Kidney capillary endothelial cell (primary cell): Measurements from ENCODE around the gene RBM3.
A peak's percentile ranks its signal among the peaks of the same experiment; 100 is the strongest.

Source experiments
- DNase-seq: peaks from one replicate; pipeline ENCODE4 v3.0.0-alpha.2; 2018; ENCODE audit warnings: low spot score

The RBM3 gene

GRCh38 chrX:48578661-48579128, 4.4 kb downstream of the RBM3 start:
- no peak for DNase-seq

DNA sequence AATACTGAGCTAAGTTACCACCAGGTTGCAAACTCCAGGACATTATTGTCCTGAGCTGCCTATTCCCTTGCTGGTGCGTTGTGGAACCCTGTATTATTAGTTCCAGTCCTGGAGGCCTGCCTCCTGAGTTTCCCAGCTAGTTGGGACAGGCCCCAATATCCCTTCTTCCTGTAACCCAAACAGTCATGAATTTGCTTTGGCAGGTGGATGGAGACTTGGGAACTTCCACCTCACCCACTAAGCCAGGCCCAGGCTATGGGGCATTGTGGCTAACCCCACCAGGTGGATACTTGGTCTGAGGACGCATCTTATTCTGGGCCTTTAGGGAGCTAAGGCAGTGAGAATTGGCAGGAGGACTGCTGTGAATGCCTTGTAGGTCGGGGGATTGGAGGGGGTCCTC, 5.0 kb downstream of the RBM3 start:
- no peak for DNase-seq

GRCh38 chrX:48580662-48581061, 6.4 kb downstream of the RBM3 start:
- no peak for DNase-seq

- DNase-seq: no peak
Observed at GRCh38 chrX:48584698-48585097, 10.4 kb downstream of the RBM3 start.

DNA sequence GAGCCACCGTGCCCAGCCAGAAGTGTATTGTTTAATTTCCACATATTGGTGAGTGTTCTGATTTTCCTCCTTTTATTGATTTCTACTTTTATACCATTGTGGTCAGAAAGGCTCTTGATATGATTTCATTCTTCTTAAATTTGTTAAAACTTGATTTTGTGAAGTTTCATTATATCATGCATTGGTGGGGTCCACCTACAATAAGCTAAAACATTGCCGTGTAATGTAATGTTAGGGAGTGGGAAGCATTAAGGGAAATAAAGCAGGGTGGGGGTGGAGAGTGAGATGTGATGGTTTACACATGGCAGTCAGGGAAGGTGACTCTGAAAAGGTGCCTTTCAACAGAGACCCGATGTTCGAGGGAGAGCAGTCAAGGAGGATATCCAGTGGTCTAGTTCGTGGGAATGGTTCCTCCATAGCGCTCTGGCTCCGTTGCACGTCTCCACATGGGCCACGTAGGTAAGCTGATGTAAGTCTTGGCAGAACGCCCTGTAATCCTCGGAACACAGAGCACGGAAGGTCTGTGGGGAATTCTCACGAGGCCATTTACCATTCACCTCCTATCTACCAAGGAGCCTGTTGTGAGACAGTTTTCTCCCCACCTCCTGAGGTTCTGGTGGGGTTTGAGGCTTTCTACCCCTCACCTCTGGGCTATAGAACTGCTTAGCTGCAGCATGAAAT, 15.3 kb downstream of the RBM3 start:
- DNase-seq: no peak

DNA sequence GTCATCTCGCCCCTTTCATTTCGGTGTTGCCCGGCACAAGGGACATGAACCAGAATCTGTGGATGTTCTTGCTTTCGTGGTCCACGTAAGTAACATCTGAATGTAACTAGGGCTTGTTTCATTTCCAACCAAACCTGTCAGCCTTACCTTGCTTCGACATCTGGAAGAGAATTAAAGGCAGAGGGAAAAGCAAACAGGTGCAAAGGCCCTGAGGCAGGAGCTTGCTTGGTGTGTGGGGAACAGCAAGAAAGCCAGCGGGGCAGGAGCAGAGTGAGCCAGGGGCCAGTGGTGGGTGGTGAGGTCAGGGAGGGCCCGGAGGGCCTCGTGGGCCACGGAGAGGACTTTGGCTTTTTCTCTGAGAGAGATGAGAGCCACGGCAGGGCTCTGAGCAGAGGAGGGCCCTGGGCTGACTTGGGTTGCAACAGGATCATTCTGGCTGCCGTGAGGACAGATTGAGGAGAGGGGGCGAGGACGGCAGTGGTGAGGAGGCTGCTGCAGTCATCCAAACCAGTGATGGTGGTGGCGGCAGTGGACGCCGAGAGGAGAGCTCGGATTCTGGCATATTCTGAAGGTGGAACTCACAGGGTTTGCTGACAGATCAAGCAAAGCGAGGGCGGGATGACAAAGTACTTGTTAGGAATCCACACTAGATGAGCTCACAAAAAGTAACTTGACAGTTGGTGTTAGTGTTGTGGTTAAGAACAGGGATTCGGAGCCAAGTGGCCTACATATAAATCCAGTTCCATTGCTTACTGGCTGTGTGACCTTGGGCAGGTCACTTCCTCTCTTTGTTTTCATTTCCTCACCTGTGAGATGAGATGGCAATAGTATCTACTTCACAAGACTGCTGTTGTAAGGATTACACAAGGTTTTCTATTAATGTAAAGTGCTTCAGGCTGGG, 16.2 kb downstream of the RBM3 start:
- no peak for DNase-seq

GRCh38 chrX:48591255-48591791, 17.0 kb downstream of the RBM3 start:
- DNase-seq: peak; percentile 78

GRCh38 chrX:48592971-48593370, 18.7 kb downstream of the RBM3 start:
- no peak for DNase-seq

DNA sequence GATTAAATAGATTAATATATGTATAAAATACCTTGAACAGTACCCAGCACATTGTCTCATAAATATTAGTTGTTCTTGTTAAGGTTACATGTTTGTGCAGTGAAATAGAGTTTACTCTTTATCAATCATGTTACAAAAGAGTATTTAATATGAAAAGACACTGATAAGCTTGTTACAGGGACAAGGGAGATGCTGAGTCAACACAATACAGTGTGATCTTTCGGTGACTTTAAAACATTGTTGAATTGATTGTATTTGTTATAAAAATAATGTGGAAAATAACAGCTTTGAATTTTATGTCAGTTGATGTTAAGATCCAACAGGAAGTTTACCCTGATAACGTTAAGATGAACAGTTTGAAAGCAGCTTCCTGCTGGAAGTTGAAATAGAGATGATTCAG, 21.6 kb downstream of the RBM3 start:
- no peak for DNase-seq

GRCh38 chrX:48597353-48598264, 23.3 kb downstream of the RBM3 start, which contains the start of gene WDR13:
Gene WDR13, plus strand, starts transcription at chrX:48597492. Its CDS starts 505 bp downstream, at chrX:48597997.
- peak; percentile 75 for DNase-seq

GRCh38 chrX:48598614-48599013, 24.3 kb downstream of the RBM3 start:
- DNase-seq: no peak

- DNase-seq: no peak
Observed at GRCh38 chrX:48599341-48599740, 25.1 kb downstream of the RBM3 start.

DNA sequence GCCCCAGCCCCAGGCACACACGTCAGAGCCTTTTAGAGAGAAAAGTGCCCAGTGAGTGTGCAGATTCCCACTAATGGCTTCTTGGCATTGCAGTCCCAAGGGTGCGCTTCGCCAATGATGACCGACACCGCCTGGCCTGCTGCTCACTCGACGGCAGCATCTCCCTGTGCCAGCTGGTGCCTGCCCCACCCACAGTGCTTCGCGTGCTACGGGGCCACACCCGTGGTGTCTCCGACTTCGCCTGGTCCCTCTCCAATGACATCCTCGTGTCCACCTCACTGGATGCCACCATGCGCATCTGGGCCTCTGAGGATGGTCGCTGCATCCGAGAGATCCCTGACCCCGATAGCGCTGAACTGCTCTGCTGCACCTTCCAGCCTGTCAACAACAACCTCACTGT, 25.9 kb downstream of the RBM3 start:
- DNase-seq: no peak

DNA sequence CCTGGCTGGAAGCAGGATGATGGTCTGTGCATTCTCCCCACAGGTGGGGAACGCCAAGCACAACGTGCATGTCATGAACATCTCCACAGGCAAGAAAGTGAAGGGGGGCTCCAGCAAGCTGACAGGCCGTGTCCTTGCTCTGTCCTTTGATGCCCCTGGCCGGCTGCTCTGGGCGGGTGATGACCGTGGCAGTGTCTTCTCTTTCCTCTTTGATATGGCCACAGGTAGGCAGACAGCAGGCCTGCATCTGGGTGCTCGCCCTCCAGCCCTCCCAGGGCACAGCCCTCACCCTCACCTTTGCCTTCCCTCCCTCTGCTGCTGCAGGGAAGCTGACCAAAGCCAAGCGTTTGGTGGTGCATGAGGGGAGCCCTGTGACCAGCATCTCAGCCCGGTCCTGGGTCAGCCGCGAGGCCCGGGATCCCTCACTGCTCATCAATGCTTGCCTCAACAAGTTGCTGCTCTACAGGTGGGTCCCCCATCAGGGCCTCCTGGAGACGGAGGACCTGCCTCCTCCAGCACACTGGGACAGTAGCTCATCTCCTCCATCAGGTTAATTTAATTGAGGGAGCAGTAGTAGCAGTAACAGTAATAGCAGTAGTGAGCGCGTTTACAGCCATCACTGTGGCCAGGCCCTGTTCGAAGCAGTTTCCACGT, 27.6 kb downstream of the RBM3 start:
- DNase-seq: no peak

DNA sequence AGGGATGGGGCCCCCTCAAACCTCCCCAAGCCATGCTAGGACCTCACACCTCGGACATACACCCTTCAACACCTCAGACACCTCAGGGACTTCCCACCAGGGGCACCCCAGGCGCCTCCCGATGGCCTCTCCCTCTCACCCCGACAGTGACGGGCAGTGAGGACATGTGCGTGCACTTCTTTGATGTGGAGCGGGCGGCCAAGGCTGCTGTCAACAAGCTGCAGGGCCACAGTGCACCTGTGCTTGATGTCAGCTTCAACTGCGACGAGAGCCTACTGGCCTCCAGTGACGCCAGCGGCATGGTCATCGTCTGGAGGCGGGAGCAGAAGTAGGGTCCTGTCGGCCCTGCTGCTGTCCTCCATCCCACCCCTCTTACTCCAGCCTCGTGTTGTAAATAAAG, 30.4 kb downstream of the RBM3 start:
- DNase-seq: no peak

GRCh38 chrX:48606091-48606490, 31.8 kb downstream of the RBM3 start:
- DNase-seq: no peak

DNA sequence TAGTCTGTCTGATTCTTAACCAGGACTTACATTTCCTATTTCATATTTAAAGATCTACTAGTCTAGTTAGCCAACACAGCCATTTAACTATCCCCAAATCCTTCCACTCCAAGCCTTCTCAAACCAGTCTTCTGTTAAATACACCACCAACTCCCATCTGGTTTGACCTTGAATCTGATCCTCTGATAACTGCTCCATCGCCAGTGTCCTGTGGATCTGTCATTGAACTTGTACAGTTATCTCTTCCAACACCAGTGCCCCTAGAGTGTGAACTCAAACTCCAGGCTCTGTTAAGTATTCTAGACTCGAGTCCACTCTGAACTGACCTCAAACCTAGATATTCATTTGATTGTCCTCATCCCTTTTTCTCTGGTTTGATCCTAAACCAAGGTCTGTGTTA, 37.4 kb downstream of the RBM3 start:
- no peak for DNase-seq

DNA sequence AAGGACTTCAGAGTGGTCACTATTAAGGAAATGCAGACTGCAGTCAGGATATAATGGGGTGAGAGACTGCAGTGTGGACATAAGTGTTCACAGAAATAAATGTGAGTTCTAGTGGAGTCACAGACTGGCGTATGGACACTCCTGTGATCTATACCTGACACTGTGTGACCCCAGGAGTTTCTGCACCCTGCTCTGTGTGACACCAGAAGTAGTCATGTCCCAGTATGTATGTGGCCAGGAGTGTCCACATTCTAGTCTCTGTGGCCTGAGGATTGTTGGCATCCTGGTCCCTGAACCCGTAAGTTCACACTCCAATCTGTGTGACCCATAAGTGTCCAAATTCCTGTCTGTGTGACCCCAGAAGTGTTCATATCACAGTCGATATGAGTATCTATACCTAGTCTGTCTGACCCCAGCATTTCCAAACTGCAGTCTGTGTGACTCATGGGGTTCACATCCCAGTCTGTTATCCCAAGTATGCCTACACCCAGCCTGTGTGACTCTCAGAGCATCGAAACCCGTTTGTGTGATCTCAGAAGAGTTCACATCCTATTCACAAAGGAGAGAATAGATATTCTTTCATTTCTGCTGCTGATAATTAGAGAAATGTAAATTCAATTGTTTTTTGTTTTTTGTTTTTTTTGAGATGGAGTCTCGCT, 39.3 kb downstream of the RBM3 start:
- DNase-seq: no peak

DNA sequence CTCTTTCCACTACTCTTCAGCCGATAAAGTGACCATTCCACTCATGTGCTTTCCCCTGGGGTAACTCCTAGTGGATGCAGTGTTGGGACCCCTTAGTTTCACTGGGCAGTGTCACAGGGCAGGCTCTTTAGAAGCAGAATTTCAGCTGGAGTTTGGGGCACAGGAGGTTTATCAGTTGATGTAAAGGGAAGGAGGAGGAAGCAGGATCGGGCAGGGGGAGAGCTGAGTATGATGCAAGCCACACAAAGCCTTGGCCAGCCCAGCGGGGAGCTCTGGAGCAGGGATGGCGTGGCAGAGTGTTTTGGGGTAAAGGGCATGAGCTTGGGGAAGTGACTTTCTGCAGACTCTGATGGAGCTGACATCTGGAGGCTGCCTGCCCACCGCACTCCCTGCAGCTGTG, 42.3 kb downstream of the RBM3 start:
- DNase-seq: no peak

DNA sequence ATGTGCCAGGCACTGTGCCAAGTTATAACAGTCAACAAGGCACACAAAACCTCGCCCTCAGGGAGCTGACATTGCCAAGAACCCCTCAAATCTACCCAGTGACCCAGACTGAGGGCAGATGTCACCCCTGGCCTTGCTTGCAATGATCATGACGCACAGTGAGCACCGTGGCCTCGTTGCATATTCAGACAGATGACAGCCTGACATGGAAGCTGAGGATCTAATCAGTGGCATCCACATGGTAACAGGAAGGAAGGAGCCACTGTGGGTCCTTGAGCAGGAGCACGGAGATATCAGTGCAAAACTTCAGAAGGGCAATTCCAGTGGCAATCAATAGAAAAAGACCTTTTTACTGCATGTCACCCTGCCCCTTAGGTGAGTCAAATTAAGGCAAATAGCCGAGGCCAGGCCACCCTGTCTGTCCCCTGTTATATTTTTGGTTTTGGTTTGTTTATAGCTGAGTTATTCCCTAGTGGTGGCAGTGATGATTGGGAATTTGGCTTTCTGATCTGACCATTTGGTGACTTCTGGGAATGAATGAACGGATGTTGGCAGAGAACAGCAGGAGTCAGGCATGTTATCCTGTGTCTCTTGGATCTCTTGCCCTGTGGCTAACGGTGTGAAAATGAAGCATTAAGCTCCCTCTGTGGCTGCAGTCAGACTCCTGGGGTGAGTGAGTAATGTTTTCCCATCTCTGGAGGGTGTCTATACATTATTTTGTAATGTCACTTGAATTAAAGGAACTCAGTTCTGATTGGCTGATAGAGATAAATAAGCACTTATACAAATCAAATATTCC, 43.5 kb downstream of the RBM3 start:
- DNase-seq: peak; percentile 18
